MM.1S (cell line): ENCODE data around the gene TGFBI.

Experiments
- EZH2 ChIP-seq: fragments of 300-600 bp; sonication (generic); optimal IDR thresholded peaks from 2 replicates; pipeline ENCODE3; 2017; ENCODE audit warnings: low read depth, mild to moderate bottlenecking, antibody characterized with exemption, low read length, mixed read lengths
- TF ChIP-seq, protein P1 (sequence below): fragments of 300-600 bp; sonication (generic); IDR thresholded peaks from 2 replicates; pipeline ENCODE4 v1.5.1; 2016; ENCODE audit warnings: antibody characterized with exemption, low read length, mixed read lengths

DNA sequence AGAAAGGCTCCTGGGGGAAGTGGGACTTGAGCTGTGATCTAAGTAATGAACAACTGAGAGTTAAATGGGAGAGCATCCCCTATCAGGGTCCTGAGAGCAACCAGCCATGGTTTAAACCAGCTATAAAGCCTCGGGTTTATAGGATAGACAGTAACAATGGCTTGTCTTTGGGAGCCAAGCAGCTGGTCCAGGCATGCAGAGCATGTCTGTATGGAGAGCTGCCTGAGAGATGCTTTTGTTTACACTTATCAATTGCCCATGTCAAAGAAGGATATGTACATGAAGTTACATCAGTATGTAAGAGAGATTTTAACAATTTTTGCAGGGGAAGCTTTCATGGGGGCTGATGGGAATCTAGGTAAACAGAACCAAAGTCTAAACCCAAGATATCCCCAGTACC is 4.4 kb downstream of the TGFBI start:
- no peak for TF ChIP-seq EZH2
- TF ChIP-seq, protein P1, sequence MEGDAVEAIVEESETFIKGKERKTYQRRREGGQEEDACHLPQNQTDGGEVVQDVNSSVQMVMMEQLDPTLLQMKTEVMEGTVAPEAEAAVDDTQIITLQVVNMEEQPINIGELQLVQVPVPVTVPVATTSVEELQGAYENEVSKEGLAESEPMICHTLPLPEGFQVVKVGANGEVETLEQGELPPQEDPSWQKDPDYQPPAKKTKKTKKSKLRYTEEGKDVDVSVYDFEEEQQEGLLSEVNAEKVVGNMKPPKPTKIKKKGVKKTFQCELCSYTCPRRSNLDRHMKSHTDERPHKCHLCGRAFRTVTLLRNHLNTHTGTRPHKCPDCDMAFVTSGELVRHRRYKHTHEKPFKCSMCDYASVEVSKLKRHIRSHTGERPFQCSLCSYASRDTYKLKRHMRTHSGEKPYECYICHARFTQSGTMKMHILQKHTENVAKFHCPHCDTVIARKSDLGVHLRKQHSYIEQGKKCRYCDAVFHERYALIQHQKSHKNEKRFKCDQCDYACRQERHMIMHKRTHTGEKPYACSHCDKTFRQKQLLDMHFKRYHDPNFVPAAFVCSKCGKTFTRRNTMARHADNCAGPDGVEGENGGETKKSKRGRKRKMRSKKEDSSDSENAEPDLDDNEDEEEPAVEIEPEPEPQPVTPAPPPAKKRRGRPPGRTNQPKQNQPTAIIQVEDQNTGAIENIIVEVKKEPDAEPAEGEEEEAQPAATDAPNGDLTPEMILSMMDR, result no peak
